C4-2B (cell line): ENCODE results near the gene SCLT1.

Source experiments
- ZFX ChIP-seq: fragments of 450-650 bp; IDR thresholded peaks from 2 replicates; pipeline ENCODE4 v1.6.1; 2017
- TF ChIP-seq, protein P1 (sequence below): fragments of 450-650 bp; conservative IDR thresholded peaks from 2 replicates; pipeline ENCODE4 v1.5.1; 2017; ENCODE audit warnings: mild to moderate bottlenecking

DNA sequence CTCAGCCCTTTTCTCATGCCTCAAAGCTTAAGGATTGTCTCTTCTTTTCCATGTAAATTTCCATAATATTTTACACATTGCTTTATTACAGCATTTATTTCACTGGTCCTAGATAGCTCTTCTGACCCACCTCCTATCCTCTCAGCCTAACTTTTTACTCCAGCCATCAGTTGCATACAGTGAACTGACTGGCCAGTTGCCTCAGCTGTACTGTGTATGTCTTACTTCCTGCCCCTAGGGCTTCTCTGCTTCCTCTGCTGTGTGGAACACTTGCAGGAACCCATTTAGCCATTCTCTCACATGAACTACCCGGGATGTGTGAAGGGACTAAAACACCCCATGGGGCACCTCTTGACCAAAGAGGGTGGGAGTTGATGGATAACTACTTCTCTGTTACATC is 20.6 kb upstream of the SCLT1 start:
- TF ChIP-seq, protein P1, sequence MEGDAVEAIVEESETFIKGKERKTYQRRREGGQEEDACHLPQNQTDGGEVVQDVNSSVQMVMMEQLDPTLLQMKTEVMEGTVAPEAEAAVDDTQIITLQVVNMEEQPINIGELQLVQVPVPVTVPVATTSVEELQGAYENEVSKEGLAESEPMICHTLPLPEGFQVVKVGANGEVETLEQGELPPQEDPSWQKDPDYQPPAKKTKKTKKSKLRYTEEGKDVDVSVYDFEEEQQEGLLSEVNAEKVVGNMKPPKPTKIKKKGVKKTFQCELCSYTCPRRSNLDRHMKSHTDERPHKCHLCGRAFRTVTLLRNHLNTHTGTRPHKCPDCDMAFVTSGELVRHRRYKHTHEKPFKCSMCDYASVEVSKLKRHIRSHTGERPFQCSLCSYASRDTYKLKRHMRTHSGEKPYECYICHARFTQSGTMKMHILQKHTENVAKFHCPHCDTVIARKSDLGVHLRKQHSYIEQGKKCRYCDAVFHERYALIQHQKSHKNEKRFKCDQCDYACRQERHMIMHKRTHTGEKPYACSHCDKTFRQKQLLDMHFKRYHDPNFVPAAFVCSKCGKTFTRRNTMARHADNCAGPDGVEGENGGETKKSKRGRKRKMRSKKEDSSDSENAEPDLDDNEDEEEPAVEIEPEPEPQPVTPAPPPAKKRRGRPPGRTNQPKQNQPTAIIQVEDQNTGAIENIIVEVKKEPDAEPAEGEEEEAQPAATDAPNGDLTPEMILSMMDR, result no peak
- TF ChIP-seq ZFX, result no peak
